ENCODE measurements around the gene PPP2R5E.

PPP2R5E gene

DNA sequence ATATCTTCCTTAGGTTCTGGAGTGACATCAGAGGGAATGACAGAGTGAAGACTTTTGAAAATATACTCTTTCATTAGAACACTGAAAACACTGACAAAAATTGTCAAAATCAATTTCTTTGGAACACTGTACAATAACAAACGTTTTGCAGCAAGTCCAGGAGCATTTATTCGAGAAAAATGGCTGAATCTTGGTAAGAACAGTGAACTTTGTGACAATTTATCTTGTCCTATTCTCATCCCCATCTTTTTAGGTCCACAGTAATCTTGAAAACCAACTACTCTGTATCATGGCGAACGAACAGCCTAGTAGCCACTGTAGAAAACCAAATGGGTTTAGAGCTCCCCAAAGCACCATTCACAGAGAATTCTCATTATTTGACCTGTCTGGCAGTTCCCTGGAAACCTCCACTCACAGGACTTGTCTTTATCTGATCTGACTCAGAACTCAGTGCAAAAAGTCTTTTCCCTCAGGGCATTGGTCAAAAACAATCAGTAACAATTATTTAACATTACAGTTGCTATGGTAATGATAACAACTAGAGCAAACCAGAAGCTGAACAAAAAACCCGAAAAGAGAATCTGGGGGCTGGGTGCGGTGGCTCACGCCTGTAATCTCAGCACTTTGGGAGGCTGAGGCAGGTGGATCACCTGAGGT is 20.3 kb upstream of the PPP2R5E start:
- DNase-seq (ENCODE audit: extremely low read depth, low read depth) = no peak
- no peak for TF ChIP-seq CTCF (IDR thresholded peaks at IDR 0.05; ENCODE audit: low read depth, low read length)

GRCh38 chr14:63562405-63562804 is 19.2 kb upstream of the PPP2R5E start:
- TF ChIP-seq CTCF (IDR thresholded peaks at IDR 0.05; ENCODE audit: low read depth, low read length) = no peak
- no peak for DNase-seq (ENCODE audit: extremely low read depth, low read depth)

DNA sequence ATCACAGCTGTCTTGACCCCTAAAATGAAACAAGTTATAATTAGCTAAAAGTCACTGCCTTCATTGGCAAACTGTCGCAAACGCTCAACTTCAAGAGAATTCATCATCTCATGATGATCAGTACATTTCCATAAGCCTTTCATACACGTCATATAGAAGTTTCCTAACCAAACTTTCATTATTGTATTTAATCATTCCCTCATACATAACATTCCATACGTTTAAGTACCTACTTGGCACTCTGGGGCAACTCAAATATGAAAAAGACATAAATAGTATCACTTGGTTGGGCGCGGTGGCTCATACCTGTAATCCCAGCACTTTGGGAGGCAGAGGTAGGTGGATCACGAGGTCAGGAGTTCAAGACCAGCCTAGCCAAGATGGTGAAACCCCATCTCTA is 12.4 kb upstream of the PPP2R5E start:
- TF ChIP-seq CTCF (IDR thresholded peaks at IDR 0.05; ENCODE audit: low read depth, low read length) = no peak

DNA sequence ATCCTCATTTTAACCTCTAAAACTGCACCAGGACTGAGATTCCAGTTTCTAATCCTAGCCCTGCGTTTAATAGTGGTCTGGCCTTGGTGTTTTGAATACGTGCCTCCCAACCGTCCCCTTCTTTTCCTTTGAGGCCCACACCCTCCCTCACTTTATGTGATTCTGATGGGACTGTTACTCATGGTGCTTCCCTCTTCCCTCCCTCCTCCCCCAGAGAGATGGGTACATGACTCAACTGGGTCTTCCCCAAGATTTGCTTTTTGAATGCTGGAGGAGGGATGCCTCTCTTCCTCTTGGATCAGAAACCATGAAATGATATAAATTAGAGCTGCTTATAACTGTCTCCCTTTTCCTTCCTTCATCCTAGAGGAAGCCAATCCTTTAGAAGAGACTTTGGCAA is 8.2 kb upstream of the PPP2R5E start:
- no peak for TF ChIP-seq CTCF (IDR thresholded peaks at IDR 0.05; ENCODE audit: low read depth, low read length)
- no peak for DNase-seq (ENCODE audit: extremely low read depth, low read depth)

More for the DNA sequence above, 12.4 kb upstream of the PPP2R5E start:
- no peak for DNase-seq (ENCODE audit: extremely low read depth, low read depth)

DNA sequence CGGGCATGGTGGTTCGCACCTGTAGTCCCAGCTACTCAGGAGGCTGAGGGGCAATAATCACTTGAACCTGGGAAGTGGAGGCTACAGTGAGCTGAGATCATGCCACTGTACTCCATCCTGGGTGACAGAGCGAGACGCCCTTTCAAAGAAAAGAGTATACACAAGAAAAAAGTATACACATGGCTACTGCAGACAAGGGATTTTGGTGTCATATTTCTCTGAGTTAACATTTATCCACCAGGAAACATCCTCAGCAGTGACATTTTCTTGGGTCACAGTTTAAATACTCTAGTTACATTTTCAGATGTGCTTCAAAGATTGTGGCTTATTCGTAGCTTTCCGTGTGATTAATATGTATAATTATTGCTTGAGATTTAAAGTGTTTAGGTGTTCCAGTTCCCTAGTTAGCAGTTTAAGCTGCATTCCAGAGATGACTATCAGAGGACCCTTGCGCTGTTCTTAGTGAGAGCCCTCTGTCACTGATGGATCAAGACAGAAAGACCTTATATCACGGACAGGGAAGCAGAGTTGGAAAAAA is 4.7 kb upstream of the PPP2R5E start:
- DNase-seq (ENCODE audit: extremely low read depth, low read depth) = no peak
- TF ChIP-seq CTCF (IDR thresholded peaks at IDR 0.05; ENCODE audit: low read depth, low read length) = no peak

DNA sequence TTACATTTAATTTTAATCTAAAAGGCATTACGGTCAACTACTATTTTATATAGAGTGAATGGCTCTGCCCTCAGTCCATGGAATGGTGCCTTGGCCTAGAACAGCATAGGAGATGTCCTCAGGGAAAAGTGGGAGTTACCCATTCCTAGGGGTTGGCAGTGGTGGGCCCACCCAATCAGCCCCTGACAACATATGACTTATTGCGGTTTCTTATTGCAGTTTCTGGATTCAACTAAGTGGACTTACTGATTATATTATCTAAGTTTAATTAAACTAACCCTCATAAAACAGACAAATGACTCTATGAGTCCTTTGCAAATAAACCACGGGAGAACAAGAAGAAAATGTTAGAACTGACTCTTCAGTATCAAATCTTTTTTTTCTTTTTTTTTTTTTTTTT is 2.3 kb upstream of the PPP2R5E start:
- TF ChIP-seq CTCF (IDR thresholded peaks at IDR 0.05; ENCODE audit: low read depth, low read length) = no peak
- no peak for DNase-seq (ENCODE audit: extremely low read depth, low read depth)

- DNase-seq (ENCODE audit: extremely low read depth, low read depth) = no peak
- TF ChIP-seq CTCF (IDR thresholded peaks at IDR 0.05; ENCODE audit: low read depth, low read length) = peak; percentile 78
Observed at GRCh38 chr14:63544591-63545299, 1.6 kb upstream of the PPP2R5E start.
